Left ventricle myocardium inferior (tissue), 1 donor: ENCODE results near the gene CPM. TPM values are rescaled to one million over a fixed set of nuclear protein-coding genes. Genes with fewer than 3 reads are reported as not detected.

Experiments
- DNase-seq: peaks from one replicate; pipeline ENCODE4 v3.0.0-alpha.2; 2020
- H3K27ac ChIP-seq: fragments of 200-600 bp; replicated peaks from 2 replicates; pipeline ENCODE4 v1.8.0; 2021
- H3K27me3 ChIP-seq: fragments of 200-600 bp; 2 replicates; pipeline ENCODE4 v1.8.0; 2021; ENCODE audit warnings: low read depth
- H3K36me3 ChIP-seq: fragments of 200-600 bp; 2 replicates; pipeline ENCODE4 v1.8.0; 2021
- H3K4me1 ChIP-seq: fragments of 200-600 bp; 2 replicates; pipeline ENCODE4 v1.8.0; 2021
- H3K4me3 ChIP-seq: fragments of 200-600 bp; 2 replicates; pipeline ENCODE4 v1.8.0; 2021; ENCODE audit warnings: mild to moderate bottlenecking, moderate library complexity
- H3K9me3 ChIP-seq: fragments of 200-600 bp; replicated peaks from 2 replicates; pipeline ENCODE4 v1.8.0; 2021
- CTCF ChIP-seq: fragments of 200-600 bp; IDR thresholded peaks from 2 replicates; pipeline ENCODE4 v1.8.0; 2021; ENCODE audit warnings: antibody characterized with exemption, mild to moderate bottlenecking, borderline replicate concordance
- intact Hi-C: fragments of 100-400 bp; cut with micrococcal nuclease; formaldehyde crosslinking; loops from one replicate; pipeline ENCODE4 v1.11.0; 2022
- total RNA-seq: library from RNA; stranded (reverse); fragmentation: NEBNext Ultra II Directional; extraction: Animal tissue kit (Norgen Biotek cat#: 25700); gene quantifications from one replicate; pipeline ENCODE4 v1.2.1, GENCODE V29; 2021
- donor health status: DM: no; HTN: yes; CAD: no; lungs with severe emphysema.

The CPM gene
- total RNA-seq, 1 donor from 2014 or later: 6.3 TPM

- no peak for DNase-seq
- Histone ChIP-seq H3K4me1 (no peaks in the 10 kb centered on the region), H3K36me3 (no peaks in the 10 kb centered on the region), H3K9me3 (no peaks in the 10 kb centered on the region), H3K4me3 (no peak overlapping the region), H3K27ac (no peak overlapping the region), H3K27me3 (no peaks in the 10 kb centered on the region)
- intact Hi-C loops: no loop called here
- TF ChIP-seq CTCF: no peak
Observed at GRCh38 chr12:68959891-68960464, 27.0 kb upstream of the CPM start.

- H3K9me3 ChIP-seq: no peaks in the 10 kb centered on the region
- no peak for TF ChIP-seq CTCF
- no peaks in the 10 kb centered on the region for H3K36me3 ChIP-seq
- no peaks in the 10 kb centered on the region for H3K27me3 ChIP-seq
- H3K27ac ChIP-seq: no peak overlapping the region
- intact Hi-C loops: no loop called here
- no peaks in the 10 kb centered on the region for H3K4me1 ChIP-seq
- DNase-seq: no peak
- no peak overlapping the region for H3K4me3 ChIP-seq
Observed at GRCh38 chr12:68959143-68959858, 26.3 kb upstream of the CPM start.

DNA sequence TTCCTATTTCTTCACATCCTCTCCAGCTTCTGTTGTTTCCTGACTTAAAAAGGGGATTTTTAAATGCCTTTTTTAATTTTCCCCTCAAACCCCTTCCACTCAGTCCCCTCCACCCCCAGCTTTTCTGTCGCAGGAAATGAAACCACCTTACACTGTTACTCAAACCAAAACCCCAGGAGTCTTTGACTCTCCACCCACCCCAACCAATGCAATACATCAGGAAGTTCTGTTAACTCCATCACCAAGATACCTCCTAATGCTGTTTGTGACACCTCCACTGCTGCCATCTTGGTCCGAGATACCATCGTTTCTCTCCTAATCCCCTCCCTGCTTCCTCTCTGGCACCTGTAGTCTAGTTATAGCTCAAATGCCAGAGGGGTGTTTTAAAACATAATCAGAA lies 25.4 kb upstream of the CPM start:
- Histone ChIP-seq H3K36me3 (no peaks in the 10 kb centered on the region), H3K4me3 (no peak overlapping the region), H3K27ac (no peak overlapping the region), H3K9me3 (no peaks in the 10 kb centered on the region), H3K4me1 (no peaks in the 10 kb centered on the region), H3K27me3 (no peaks in the 10 kb centered on the region)
- TF ChIP-seq CTCF: no peak
- no peak for DNase-seq
- intact Hi-C loops: no loop called here

DNA sequence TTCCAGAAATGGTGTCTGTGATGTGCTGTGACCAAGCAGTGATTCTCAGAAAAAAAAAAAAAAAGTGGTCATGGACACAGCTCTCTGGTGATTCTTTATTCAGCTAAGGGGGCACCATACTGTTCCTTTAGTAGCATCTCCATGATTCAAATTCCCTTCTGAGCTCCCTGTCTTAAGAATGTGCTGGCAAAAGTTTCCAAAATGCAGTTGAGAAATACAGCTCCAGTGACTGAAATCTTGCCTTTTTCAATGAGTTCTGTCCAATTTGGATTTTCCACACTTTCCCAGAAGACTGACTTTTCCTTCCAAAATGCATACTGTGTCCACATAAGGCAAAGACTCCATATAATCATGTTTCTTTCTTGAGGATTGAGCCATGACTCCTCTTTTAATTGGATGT lies 24.3 kb upstream of the CPM start:
- Histone ChIP-seq H3K27ac (no peak overlapping the region), H3K36me3 (no peaks in the 10 kb centered on the region), H3K27me3 (no peaks in the 10 kb centered on the region), H3K4me1 (no peaks in the 10 kb centered on the region), H3K4me3 (no peak overlapping the region), H3K9me3 (no peaks in the 10 kb centered on the region)
- DNase-seq: no peak
- no peak for TF ChIP-seq CTCF
- intact Hi-C loops: no loop called here

GRCh38 chr12:68956466-68956865 lies 23.5 kb upstream of the CPM start:
- Histone ChIP-seq H3K36me3 (no peaks in the 10 kb centered on the region), H3K9me3 (no peaks in the 10 kb centered on the region), H3K4me1 (no peaks in the 10 kb centered on the region), H3K27me3 (no peaks in the 10 kb centered on the region), H3K4me3 (no peak overlapping the region), H3K27ac (no peak overlapping the region)
- intact Hi-C loops: no loop called here
- no peak for DNase-seq
- no peak for TF ChIP-seq CTCF
